Body of pancreas (tissue), 4 donors: ENCODE results near the gene DHX38. TPM values are rescaled to one million over a fixed set of nuclear protein-coding genes. Genes with fewer than 3 reads are reported as not detected.

ENCODE experiments used
- ATAC-seq: fragments of 150-250 bp; one replicate; pipeline ENCODE4 v1.9.1; 2016
- DNase-seq, 4 donors: peaks; one replicate each; pipeline ENCODE4 v3.0.0-alpha.2; 2019
- H3K27ac ChIP-seq, 4 donors: fragments of 200-600 bp; sonication (generic); 1 replicate in 3 of 4; 2 replicates in 1 of 4; pipeline versions ENCODE4 v1.5.1 to v1.6.1; 2016 to 2019; ENCODE audit warnings: mild to moderate bottlenecking in 1 of 4, mixed read lengths in 1 of 4, moderate library complexity in 1 of 4
- H3K27me3 ChIP-seq, 2 donors: fragments of 200-600 bp; sonication (generic); one replicate each; pipeline ENCODE4 v1.6.0; 2016; ENCODE audit warnings: mild to moderate bottlenecking in 1 of 2
- H3K36me3 ChIP-seq, 2 donors: fragments of 200-600 bp; sonication (generic); replicated peaks in 1 of 2; 2 replicates each; pipeline ENCODE4 v1.5.1; 2016; ENCODE audit warnings: low read depth in 2 of 2; ENCODE audit not compliant: insufficient read depth in 1 of 2
- H3K4me1 ChIP-seq: fragments of 200-600 bp; sonication (generic); one replicate; pipeline ENCODE4 v1.6.0; 2016
- H3K4me3 ChIP-seq, 2 donors: fragments of 200-600 bp; sonication (generic); 1 replicate in 1 of 2; 2 replicates in 1 of 2; pipeline ENCODE4 v1.5.1; 2016 to 2019
- H3K9me3 ChIP-seq, 3 donors: fragments of 200-600 bp; sonication (generic); 1 replicate in 2 of 3; 2 replicates in 1 of 3; pipeline ENCODE4 v1.5.1; 2016
- CTCF ChIP-seq, 7 experiments: fragments of 450-650 bp in 4 of 7; fragments of 200-600 bp in 3 of 7; sonication (generic) in 3 of 7; IDR thresholded peaks; one replicate each; pipeline ENCODE4 v1.5.1; 2016 to 2019; ENCODE audit warnings: antibody characterized with exemption in 7 of 7
- POLR2A ChIP-seq, 3 donors: fragments of 450-650 bp; IDR thresholded peaks; one replicate each; pipeline ENCODE4 v1.6.1; 2016; ENCODE audit warnings: antibody characterized with exemption in 3 of 3, mild to moderate bottlenecking in 2 of 3
- WGBS, 2 donors: methylation state at CpG; one replicate each; pipeline ENCODE4 v1.1.5; 2017; 5-methylcytosine and 5-hydroxymethylcytosine counted together
- intact Hi-C: fragments of 100-400 bp; cut with DNase I; formaldehyde crosslinking; loops from one replicate; pipeline ENCODE4 v1.15.1; 2023
- total RNA-seq, 2 donors: library from RNA; depleted of rRNA; stranded (reverse); fragments of >200 nt; gene quantifications; one replicate each; pipeline ENCODE4 v1.1.0, GENCODE V29; 2016

The DHX38 gene
- total RNA-seq, 2 donors from 2014 or later: 28.3 to 40.5 TPM

- DNase-seq (peak in 1 of 4 donors; percentile 1), ATAC-seq (no peak)
- H3K4me3 ChIP-seq: no peak overlapping the region
- H3K27me3 ChIP-seq: no peaks in the 10 kb centered on the region
- no peaks in the 10 kb centered on the region for H3K4me1 ChIP-seq
- H3K27ac ChIP-seq: no peak overlapping the region
- H3K9me3 ChIP-seq: no peaks in the 10 kb centered on the region
- intact Hi-C loops: no loop called here
- WGBS, 2 donors: 85 to 89% methylated on average over 18 to 19 of the region's 19 CpGs
- H3K36me3 ChIP-seq: peaks cover 13 to 47% of the 10 kb centered on the region in 2 donors
- TF ChIP-seq CTCF (IDR thresholded peaks at IDR 0.05) (no peak), POLR2A (IDR thresholded peaks at IDR 0.05) (no peak)
Measured at GRCh38 chr16:72111657-72112451, 18.2 kb downstream of the DHX38 start.

GRCh38 chr16:72112452-72112792, 18.8 kb downstream of the DHX38 start:
- DNase-seq (peak in 1 of 4 donors; percentile 1), ATAC-seq (no peak)
- Histone ChIP-seq H3K9me3 (no peaks in the 10 kb centered on the region), H3K27me3 (no peaks in the 10 kb centered on the region), H3K4me3 (no peak overlapping the region), H3K36me3 (peaks cover 13 to 41% of the 10 kb centered on the region in 2 donors), H3K27ac (no peak overlapping the region), H3K4me1 (no peaks in the 10 kb centered on the region)
- intact Hi-C loops: no loop called here
- 92 to 97% methylated on average over 14 to 15 of the region's 15 CpGs for WGBS, 2 donors
- no peak for TF ChIP-seq CTCF (IDR thresholded peaks at IDR 0.05)
- no peak for TF ChIP-seq POLR2A (IDR thresholded peaks at IDR 0.05)

GRCh38 chr16:72112906-72113615, 19.4 kb downstream of the DHX38 start:
- no peak for TF ChIP-seq CTCF (IDR thresholded peaks at IDR 0.05)
- no peak for TF ChIP-seq POLR2A (IDR thresholded peaks at IDR 0.05)
- no peaks in the 10 kb centered on the region for H3K4me1 ChIP-seq
- H3K4me3 ChIP-seq: no peak overlapping the region
- DNase-seq (peak in 2 of 4 donors; percentile 1 to 65), ATAC-seq (no peak)
- WGBS, 2 donors: 86 to 89% methylated on average over 7 of the region's 7 CpGs
- H3K27ac ChIP-seq: peak overlapping the region in 1 of 4 donors; percentile 23
- no peaks in the 10 kb centered on the region for H3K27me3 ChIP-seq
- peaks cover 11 to 34% of the 10 kb centered on the region in 2 donors for H3K36me3 ChIP-seq
- intact Hi-C loops: no loop called here
- no peaks in the 10 kb centered on the region for H3K9me3 ChIP-seq

DNA sequence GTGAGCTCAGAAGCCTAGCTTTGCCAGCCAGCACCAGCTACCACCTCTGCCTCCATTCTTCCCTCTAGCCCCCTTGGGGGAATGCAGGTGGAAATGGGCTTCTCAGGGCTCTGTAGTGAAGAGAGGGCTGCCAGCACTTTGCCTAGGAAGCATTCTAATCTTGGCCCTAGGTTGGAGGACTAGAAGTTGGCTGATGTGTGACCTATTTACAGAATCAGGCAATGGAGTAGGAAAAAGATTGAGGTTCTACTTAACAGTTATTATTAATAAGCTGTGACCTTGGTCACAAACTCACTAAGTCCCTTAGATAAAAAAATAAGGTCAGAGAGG, 19.9 kb downstream of the DHX38 start:
- ATAC-seq (no peak), DNase-seq (no peak)
- TF ChIP-seq CTCF (IDR thresholded peaks at IDR 0.05): no peak
- TF ChIP-seq POLR2A (IDR thresholded peaks at IDR 0.05): no peak
- Histone ChIP-seq H3K9me3 (no peaks in the 10 kb centered on the region), H3K27me3 (no peaks in the 10 kb centered on the region), H3K4me1 (no peaks in the 10 kb centered on the region), H3K36me3 (peaks cover 6 to 29% of the 10 kb centered on the region in 2 donors), H3K27ac (peak overlapping the region in 1 of 4 donors; percentile 23), H3K4me3 (no peak overlapping the region)
- intact Hi-C loops: no loop called here
